ENCODE data around the gene OR10A3.
"Not testable (repeated sequence)": the region's sequence is repeated elsewhere in the genome, so short reads cannot be mapped to it uniquely, and the experiment has no call there.

Gene OR10A3

GRCh38 chr11:7941608-7942007 lies at the start of gene OR10A3:
Gene OR10A3, minus strand, starts transcription at chr11:7941708. Its CDS starts 2,188 bp downstream, at chr11:7939520.
- no peaks in the 10 kb centered on the region for H3K36me3 ChIP-seq (ENCODE audit: control insufficient read depth, insufficient read depth, low read length)
- no peaks in the 10 kb centered on the region for H3K4me1 ChIP-seq (ENCODE audit: control insufficient read depth, insufficient read depth, low read length)
- no peak within 1 kb of the TSS for H3K4me3 ChIP-seq (ENCODE audit: low read depth, low read length)
- no peaks in the 10 kb centered on the region for H3K9me3 ChIP-seq (ENCODE audit: control insufficient read depth, insufficient read depth, low read length)
- no peaks in the 10 kb centered on the region for H3K27me3 ChIP-seq (ENCODE audit: control insufficient read depth, insufficient read depth, low read length)
- no peak within 1 kb of the TSS for H3K9ac ChIP-seq (ENCODE audit: low read depth, low read length)

GRCh38 chr11:7987560-7987883 lies 46.0 kb upstream of the OR10A3 start:
- H3K9me3 ChIP-seq (ENCODE audit: control insufficient read depth, insufficient read depth, low read length); H3K27me3 ChIP-seq (ENCODE audit: control insufficient read depth, insufficient read depth, low read length); H3K4me1 ChIP-seq (ENCODE audit: control insufficient read depth, insufficient read depth, low read length); H3K36me3 ChIP-seq (ENCODE audit: control insufficient read depth, insufficient read depth, low read length): not testable (repeated sequence)
- Histone ChIP-seq H3K9ac (ENCODE audit: low read depth, low read length) (peak overlapping the region; percentile 18), H3K4me3 (ENCODE audit: low read depth, low read length) (peak overlapping the region; percentile 61)

GRCh38 chr11:7986768-7987559 lies 45.5 kb upstream of the OR10A3 start, which contains the start of gene EIF3F:
Gene EIF3F, plus strand, starts transcription at chr11:7987337. Its CDS starts 16 bp downstream, at chr11:7987353.
- peaks cover under 1% of the 10 kb centered on the region for H3K36me3 ChIP-seq (ENCODE audit: control insufficient read depth, insufficient read depth, low read length)
- H3K9ac ChIP-seq (ENCODE audit: low read depth, low read length): peak within 1 kb of the TSS; percentile 66
- no peaks in the 10 kb centered on the region for H3K27me3 ChIP-seq (ENCODE audit: control insufficient read depth, insufficient read depth, low read length)
- H3K9me3 ChIP-seq (ENCODE audit: control insufficient read depth, insufficient read depth, low read length): no peaks in the 10 kb centered on the region
- H3K4me1 ChIP-seq (ENCODE audit: control insufficient read depth, insufficient read depth, low read length): no peaks in the 10 kb centered on the region
- H3K4me3 ChIP-seq (ENCODE audit: low read depth, low read length): peak within 1 kb of the TSS; percentile 61

- Histone ChIP-seq H3K4me1 (ENCODE audit: control insufficient read depth, insufficient read depth, low read length) (no peaks in the 10 kb centered on the region), H3K9me3 (ENCODE audit: control insufficient read depth, insufficient read depth, low read length) (no peaks in the 10 kb centered on the region), H3K36me3 (ENCODE audit: control insufficient read depth, insufficient read depth, low read length) (no peaks in the 10 kb centered on the region), H3K27me3 (ENCODE audit: control insufficient read depth, insufficient read depth, low read length) (no peaks in the 10 kb centered on the region), H3K9ac (ENCODE audit: low read depth, low read length) (no peak overlapping the region), H3K4me3 (ENCODE audit: low read depth, low read length) (no peak overlapping the region)
Measured at GRCh38 chr11:7983832-7984590, 42.5 kb upstream of the OR10A3 start.

GRCh38 chr11:7982582-7983119 lies 41.1 kb upstream of the OR10A3 start:
- H3K36me3 ChIP-seq (ENCODE audit: control insufficient read depth, insufficient read depth, low read length): no peaks in the 10 kb centered on the region
- H3K9ac ChIP-seq (ENCODE audit: low read depth, low read length): no peak overlapping the region
- no peaks in the 10 kb centered on the region for H3K27me3 ChIP-seq (ENCODE audit: control insufficient read depth, insufficient read depth, low read length)
- H3K4me3 ChIP-seq (ENCODE audit: low read depth, low read length): no peak overlapping the region
- no peaks in the 10 kb centered on the region for H3K9me3 ChIP-seq (ENCODE audit: control insufficient read depth, insufficient read depth, low read length)
- H3K4me1 ChIP-seq (ENCODE audit: control insufficient read depth, insufficient read depth, low read length): no peaks in the 10 kb centered on the region

GRCh38 chr11:7981619-7982157 lies 40.2 kb upstream of the OR10A3 start:
- Histone ChIP-seq H3K9me3 (ENCODE audit: control insufficient read depth, insufficient read depth, low read length) (no peaks in the 10 kb centered on the region), H3K36me3 (ENCODE audit: control insufficient read depth, insufficient read depth, low read length) (no peaks in the 10 kb centered on the region), H3K4me1 (ENCODE audit: control insufficient read depth, insufficient read depth, low read length) (peaks cover 2% of the 10 kb centered on the region), H3K27me3 (ENCODE audit: control insufficient read depth, insufficient read depth, low read length) (no peaks in the 10 kb centered on the region), H3K4me3 (ENCODE audit: low read depth, low read length) (no peak overlapping the region), H3K9ac (ENCODE audit: low read depth, low read length) (no peak overlapping the region)

GRCh38 chr11:7977232-7977917 lies 35.9 kb upstream of the OR10A3 start:
- Histone ChIP-seq H3K9me3 (ENCODE audit: control insufficient read depth, insufficient read depth, low read length) (no peaks in the 10 kb centered on the region), H3K4me1 (ENCODE audit: control insufficient read depth, insufficient read depth, low read length) (peaks cover 2% of the 10 kb centered on the region), H3K27me3 (ENCODE audit: control insufficient read depth, insufficient read depth, low read length) (no peaks in the 10 kb centered on the region), H3K36me3 (ENCODE audit: control insufficient read depth, insufficient read depth, low read length) (no peaks in the 10 kb centered on the region), H3K9ac (ENCODE audit: low read depth, low read length) (no peak overlapping the region), H3K4me3 (ENCODE audit: low read depth, low read length) (no peak overlapping the region)

- Histone ChIP-seq H3K9ac (ENCODE audit: low read depth, low read length) (no peak overlapping the region), H3K9me3 (ENCODE audit: control insufficient read depth, insufficient read depth, low read length) (no peaks in the 10 kb centered on the region), H3K4me1 (ENCODE audit: control insufficient read depth, insufficient read depth, low read length) (peaks cover 16% of the 10 kb centered on the region), H3K27me3 (ENCODE audit: control insufficient read depth, insufficient read depth, low read length) (no peaks in the 10 kb centered on the region), H3K36me3 (ENCODE audit: control insufficient read depth, insufficient read depth, low read length) (no peaks in the 10 kb centered on the region), H3K4me3 (ENCODE audit: low read depth, low read length) (no peak overlapping the region)
Measured at GRCh38 chr11:7974668-7975067, 33.2 kb upstream of the OR10A3 start.

- no peaks in the 10 kb centered on the region for H3K36me3 ChIP-seq (ENCODE audit: control insufficient read depth, insufficient read depth, low read length)
- H3K27me3 ChIP-seq (ENCODE audit: control insufficient read depth, insufficient read depth, low read length): no peaks in the 10 kb centered on the region
- H3K9me3 ChIP-seq (ENCODE audit: control insufficient read depth, insufficient read depth, low read length): no peaks in the 10 kb centered on the region
- peaks cover 23% of the 10 kb centered on the region for H3K4me1 ChIP-seq (ENCODE audit: control insufficient read depth, insufficient read depth, low read length)
- no peak overlapping the region for H3K4me3 ChIP-seq (ENCODE audit: low read depth, low read length)
- no peak overlapping the region for H3K9ac ChIP-seq (ENCODE audit: low read depth, low read length)
Measured at GRCh38 chr11:7973011-7973410, 31.5 kb upstream of the OR10A3 start.

- Histone ChIP-seq H3K4me1 (ENCODE audit: control insufficient read depth, insufficient read depth, low read length) (peaks cover 21% of the 10 kb centered on the region), H3K36me3 (ENCODE audit: control insufficient read depth, insufficient read depth, low read length) (no peaks in the 10 kb centered on the region), H3K9ac (ENCODE audit: low read depth, low read length) (no peak overlapping the region)
Measured at GRCh38 chr11:7971846-7972245, 30.3 kb upstream of the OR10A3 start.

More at GRCh38 chr11:7971846-7972245, 30.3 kb upstream of the OR10A3 start:
- H3K4me3 ChIP-seq (ENCODE audit: low read depth, low read length): no peak overlapping the region
- H3K27me3 ChIP-seq (ENCODE audit: control insufficient read depth, insufficient read depth, low read length): no peaks in the 10 kb centered on the region
- no peaks in the 10 kb centered on the region for H3K9me3 ChIP-seq (ENCODE audit: control insufficient read depth, insufficient read depth, low read length)

All from iPS-15b (cell line).